ENCODE measurements around the gene RAB3C. TPM values are rescaled to one million over a fixed set of nuclear protein-coding genes. Genes with fewer than 3 reads are reported as not detected.
A peak's percentile ranks its signal among the peaks of the same experiment; 100 is the strongest.

Gene RAB3C
- total RNA-seq, 2 experiments from 2014 or later: not detected

GRCh38 chr5:58851571-58851970 lies 268.7 kb downstream of the RAB3C start:
- DNase-seq: no peak
- Mint-ChIP-seq H3K27me3 (peaks cover 5% of the 10 kb centered on the region), H3K4me1 (peaks cover 3% of the 10 kb centered on the region), H3K36me3 (no peaks in the 10 kb centered on the region), H3K27ac (no peak overlapping the region), H3K4me3 (no peak overlapping the region), H3K9me3 (no peaks in the 10 kb centered on the region)

GRCh38 chr5:58852566-58852965 lies 269.7 kb downstream of the RAB3C start:
- DNase-seq: no peak
- Mint-ChIP-seq H3K27ac (no peak overlapping the region), H3K36me3 (no peaks in the 10 kb centered on the region), H3K9me3 (no peaks in the 10 kb centered on the region), H3K4me3 (no peak overlapping the region), H3K27me3 (peaks cover 5% of the 10 kb centered on the region), H3K4me1 (peaks cover 3% of the 10 kb centered on the region)

GRCh38 chr5:58854441-58854840 lies 271.6 kb downstream of the RAB3C start:
- Mint-ChIP-seq H3K9me3 (no peaks in the 10 kb centered on the region), H3K27me3 (peaks cover 12% of the 10 kb centered on the region), H3K27ac (no peak overlapping the region), H3K4me3 (no peak overlapping the region), H3K4me1 (peaks cover 3% of the 10 kb centered on the region), H3K36me3 (no peaks in the 10 kb centered on the region)
- no peak for DNase-seq

GRCh38 chr5:58855851-58856739 lies 273.2 kb downstream of the RAB3C start:
- no peaks in the 10 kb centered on the region for H3K36me3 Mint-ChIP-seq
- no peak overlapping the region for H3K27ac Mint-ChIP-seq
- peaks cover 7% of the 10 kb centered on the region for H3K27me3 Mint-ChIP-seq
- no peak for DNase-seq
- H3K9me3 Mint-ChIP-seq: no peaks in the 10 kb centered on the region
- H3K4me3 Mint-ChIP-seq: no peak overlapping the region
- H3K4me1 Mint-ChIP-seq: peaks cover 3% of the 10 kb centered on the region

GRCh38 chr5:58857609-58858008 lies 274.7 kb downstream of the RAB3C start:
- DNase-seq: no peak

GRCh38 chr5:58860680-58861079 lies 277.8 kb downstream of the RAB3C start:
- DNase-seq: no peak
- H3K4me1 Mint-ChIP-seq: peaks cover 3% of the 10 kb centered on the region
- H3K27me3 Mint-ChIP-seq: peaks cover 7% of the 10 kb centered on the region
- H3K27ac Mint-ChIP-seq: no peak overlapping the region
- no peaks in the 10 kb centered on the region for H3K36me3 Mint-ChIP-seq
- H3K4me3 Mint-ChIP-seq: no peak overlapping the region
- no peaks in the 10 kb centered on the region for H3K9me3 Mint-ChIP-seq

More at GRCh38 chr5:58857609-58858008, 274.7 kb downstream of the RAB3C start:
- Mint-ChIP-seq H3K36me3 (no peaks in the 10 kb centered on the region), H3K4me3 (no peak overlapping the region), H3K27me3 (peaks cover 7% of the 10 kb centered on the region), H3K9me3 (no peaks in the 10 kb centered on the region), H3K27ac (no peak overlapping the region), H3K4me1 (peaks cover 3% of the 10 kb centered on the region)

GRCh38 chr5:58868931-58869330 lies 286.1 kb downstream of the RAB3C start:
- no peak overlapping the region for H3K27ac Mint-ChIP-seq
- no peak for DNase-seq
- H3K27me3 Mint-ChIP-seq: peaks cover 7% of the 10 kb centered on the region
- H3K4me3 Mint-ChIP-seq: no peak overlapping the region
- no peaks in the 10 kb centered on the region for H3K36me3 Mint-ChIP-seq
- no peaks in the 10 kb centered on the region for H3K4me1 Mint-ChIP-seq
- H3K9me3 Mint-ChIP-seq: no peaks in the 10 kb centered on the region

GRCh38 chr5:58871648-58872242 lies 288.9 kb downstream of the RAB3C start:
- Mint-ChIP-seq H3K27ac (no peak overlapping the region), H3K4me1 (no peaks in the 10 kb centered on the region), H3K36me3 (no peaks in the 10 kb centered on the region), H3K27me3 (peaks cover 10% of the 10 kb centered on the region), H3K4me3 (no peak overlapping the region), H3K9me3 (no peaks in the 10 kb centered on the region)
- no peak for DNase-seq

- Mint-ChIP-seq H3K27ac (no peak overlapping the region), H3K4me3 (no peak overlapping the region), H3K9me3 (no peaks in the 10 kb centered on the region), H3K36me3 (no peaks in the 10 kb centered on the region), H3K4me1 (no peaks in the 10 kb centered on the region), H3K27me3 (peaks cover 15% of the 10 kb centered on the region)
- DNase-seq: no peak
Observed at GRCh38 chr5:58872670-58873273, 289.9 kb downstream of the RAB3C start.

- H3K27me3 Mint-ChIP-seq: peaks cover 12% of the 10 kb centered on the region
- no peak overlapping the region for H3K4me3 Mint-ChIP-seq
- H3K4me1 Mint-ChIP-seq: no peaks in the 10 kb centered on the region
- no peaks in the 10 kb centered on the region for H3K36me3 Mint-ChIP-seq
- no peaks in the 10 kb centered on the region for H3K9me3 Mint-ChIP-seq
- DNase-seq: no peak
- no peak overlapping the region for H3K27ac Mint-ChIP-seq
Observed at GRCh38 chr5:58875599-58875998, 292.7 kb downstream of the RAB3C start.

- Mint-ChIP-seq H3K36me3 (no peaks in the 10 kb centered on the region), H3K9me3 (no peaks in the 10 kb centered on the region), H3K4me1 (peaks cover 11% of the 10 kb centered on the region), H3K27me3 (peaks cover 8% of the 10 kb centered on the region), H3K4me3 (no peak overlapping the region), H3K27ac (no peak overlapping the region)
- DNase-seq: no peak
Observed at GRCh38 chr5:58885260-58885659, 302.4 kb downstream of the RAB3C start.

GRCh38 chr5:58886315-58887207 lies 303.7 kb downstream of the RAB3C start:
- H3K27me3 Mint-ChIP-seq: peaks cover 9% of the 10 kb centered on the region
- H3K4me1 Mint-ChIP-seq: peaks cover 16% of the 10 kb centered on the region
- no peak overlapping the region for H3K4me3 Mint-ChIP-seq
- no peak overlapping the region for H3K27ac Mint-ChIP-seq
- no peaks in the 10 kb centered on the region for H3K9me3 Mint-ChIP-seq
- DNase-seq: peak; percentile 60
- H3K36me3 Mint-ChIP-seq: no peaks in the 10 kb centered on the region

GRCh38 chr5:58887311-58887710 lies 304.4 kb downstream of the RAB3C start:
- Mint-ChIP-seq H3K27ac (no peak overlapping the region), H3K9me3 (no peaks in the 10 kb centered on the region), H3K4me1 (peaks cover 17% of the 10 kb centered on the region), H3K27me3 (peaks cover 7% of the 10 kb centered on the region), H3K36me3 (no peaks in the 10 kb centered on the region), H3K4me3 (no peak overlapping the region)
- DNase-seq: no peak

GRCh38 chr5:58887721-58888409 lies 305.0 kb downstream of the RAB3C start:
- peaks cover 7% of the 10 kb centered on the region for H3K27me3 Mint-ChIP-seq
- H3K27ac Mint-ChIP-seq: no peak overlapping the region
- peaks cover 17% of the 10 kb centered on the region for H3K4me1 Mint-ChIP-seq
- no peak for DNase-seq
- H3K9me3 Mint-ChIP-seq: no peaks in the 10 kb centered on the region
- no peaks in the 10 kb centered on the region for H3K36me3 Mint-ChIP-seq
- H3K4me3 Mint-ChIP-seq: no peak overlapping the region
